Fibroblast of gingiva (primary cell): ENCODE measurements around the gene OR4C3.
"Not testable (repeated sequence)": the region's sequence is repeated elsewhere in the genome, so short reads cannot be mapped to it uniquely, and the experiment has no call there.

Experiments
- DNase-seq: peaks from one replicate; pipeline ENCODE4 v3.0.0-alpha.2; 2011; ENCODE audit warnings: low read depth

Gene OR4C3

DNA sequence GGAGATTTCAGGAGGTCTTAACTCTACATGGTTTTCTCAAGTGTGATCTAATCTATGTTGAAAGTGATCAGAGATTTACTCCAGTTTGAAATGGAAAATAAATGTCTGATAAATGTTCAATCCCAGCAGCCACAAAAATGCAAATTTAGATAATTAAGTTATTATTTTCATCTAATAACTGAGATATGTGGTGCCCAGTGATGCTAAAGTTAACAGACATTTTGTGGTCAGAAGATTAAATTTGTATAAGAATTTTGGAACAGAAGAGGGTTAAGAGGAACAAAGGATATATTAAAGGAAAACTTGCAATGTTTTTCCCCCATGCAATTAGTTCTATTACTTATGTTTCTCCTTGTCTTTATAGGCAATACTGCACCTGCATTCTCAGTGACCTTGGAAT is at the start of gene OR4C3:
TSS of gene OR4C3 (plus strand) at position 301 of the 400 bp plus-strand sequence. CDS start 102 bp downstream, outside the sequence.
- DNase-seq = not testable (repeated sequence)

DNA sequence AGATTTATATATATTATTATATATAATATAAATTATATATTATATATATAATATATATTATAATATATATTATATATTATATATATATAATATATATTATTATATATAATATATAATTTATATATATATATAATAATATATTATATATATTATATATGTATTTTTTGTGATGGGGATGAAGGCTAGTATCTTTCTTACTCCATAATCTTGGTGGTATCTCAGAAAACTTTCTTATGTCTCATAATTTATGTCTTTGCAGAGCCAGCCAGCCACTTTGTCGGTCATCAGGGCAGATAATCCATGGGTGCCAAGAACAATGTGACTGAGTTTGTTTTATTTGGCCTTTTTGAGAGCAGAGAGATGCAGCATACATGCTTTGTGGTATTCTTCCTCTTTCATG is 18.8 kb upstream of the OR4C3 start, which contains the start of gene OR4S1:
TSS of gene OR4S1 (plus strand) at position 301 of the 400 bp plus-strand sequence. CDS start at position 301, 0 bp downstream.
- DNase-seq = no peak

DNA sequence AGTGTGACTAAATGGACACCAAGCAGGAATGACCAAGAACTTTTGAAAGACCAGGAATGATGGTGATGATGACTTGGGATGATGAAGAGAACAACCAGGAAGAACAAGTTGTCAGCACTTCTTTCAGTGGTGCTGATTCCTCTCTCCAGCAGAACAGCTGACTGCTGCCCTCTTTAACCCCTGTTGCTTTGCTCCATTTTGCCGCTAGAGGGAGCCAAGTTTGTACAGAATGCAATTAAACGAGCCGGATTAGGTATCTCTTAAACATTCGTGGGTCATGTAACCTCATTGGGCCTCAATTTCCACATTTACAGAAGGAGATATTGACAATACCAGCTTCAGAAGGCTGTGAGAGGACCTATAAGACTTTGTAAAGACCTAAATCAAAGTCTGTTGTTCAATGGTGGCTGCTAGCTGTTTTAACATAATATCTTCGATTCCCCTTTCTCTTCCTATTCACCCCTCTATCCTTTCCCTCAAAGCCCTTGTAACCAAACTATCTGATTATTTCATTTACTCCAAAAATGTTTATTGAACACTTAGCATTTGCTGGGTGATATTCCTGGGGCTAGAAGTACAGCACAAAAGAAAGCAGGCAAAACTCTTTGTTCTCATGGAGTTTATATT is 16.8 kb upstream of the OR4C3 start:
- no peak for DNase-seq

DNA sequence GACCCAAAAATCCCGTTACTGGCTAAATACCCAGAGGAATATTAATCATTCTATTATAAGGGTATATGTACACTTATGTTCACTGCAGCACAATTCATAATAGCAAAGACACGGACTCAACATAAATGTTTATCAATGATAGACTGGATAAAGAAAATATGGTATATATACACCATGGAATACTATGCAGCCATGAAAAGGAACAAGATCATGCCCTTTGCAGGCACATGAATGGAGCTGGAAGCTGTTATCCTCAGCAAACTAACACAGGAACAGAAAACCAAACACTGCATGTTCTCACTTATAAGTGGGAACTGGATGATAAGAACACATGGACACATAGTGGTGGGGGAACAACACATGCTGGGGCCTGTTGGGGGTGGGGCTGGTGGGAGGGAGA is 11.1 kb upstream of the OR4C3 start:
- not testable (repeated sequence) for DNase-seq

- DNase-seq = not testable (repeated sequence)
Observed at GRCh38 chr11:48319813-48320212, 4.9 kb upstream of the OR4C3 start.

- DNase-seq = no peak
Observed at GRCh38 chr11:48341466-48341865, 16.7 kb downstream of the OR4C3 start.

GRCh38 chr11:48342505-48342904 is 17.8 kb downstream of the OR4C3 start:
- DNase-seq = not testable (repeated sequence)

DNA sequence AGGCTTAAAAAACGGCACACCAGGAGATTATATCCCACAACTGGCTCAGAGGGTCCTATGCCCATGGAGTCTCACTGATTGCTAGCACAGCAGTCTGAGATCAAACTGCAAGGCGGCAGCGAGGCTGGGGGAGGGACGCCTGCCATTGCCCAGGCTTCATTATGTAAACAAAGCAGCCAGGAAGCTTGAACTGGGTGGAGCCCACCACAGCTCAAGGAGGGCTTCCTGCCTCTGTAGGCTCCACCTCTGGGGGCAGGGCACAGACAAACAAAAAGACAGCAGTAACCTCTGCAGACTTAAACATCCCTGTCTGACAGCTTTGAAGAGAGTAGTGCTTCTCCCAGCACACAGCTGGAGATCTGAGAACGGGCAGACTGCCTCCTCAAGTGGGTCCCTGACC is 21.6 kb downstream of the OR4C3 start:
- DNase-seq = not testable (repeated sequence)

GRCh38 chr11:48354013-48354412 is 29.3 kb downstream of the OR4C3 start:
- no peak for DNase-seq

- DNase-seq = no peak
Observed at GRCh38 chr11:48354677-48355076, 30.0 kb downstream of the OR4C3 start.

DNA sequence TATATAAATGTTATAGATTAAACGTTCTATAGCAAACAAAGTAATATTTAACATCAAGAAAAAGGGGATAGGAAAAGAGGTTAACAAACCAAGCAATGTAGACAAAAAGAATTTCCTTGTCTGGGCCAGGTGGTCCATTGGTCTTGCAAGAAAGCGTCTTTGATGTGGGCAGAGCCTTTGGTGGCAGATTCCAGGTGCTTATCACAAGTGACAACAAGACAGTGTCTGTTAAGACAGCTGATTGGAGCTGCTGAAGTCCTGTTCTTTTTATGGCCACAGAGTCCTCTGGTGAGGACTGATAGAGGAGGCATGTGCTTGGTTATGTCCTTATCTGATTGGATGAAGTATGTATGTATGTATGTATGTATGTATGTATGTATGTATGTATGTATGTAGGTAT is 36.6 kb downstream of the OR4C3 start:
- DNase-seq = not testable (repeated sequence)

DNA sequence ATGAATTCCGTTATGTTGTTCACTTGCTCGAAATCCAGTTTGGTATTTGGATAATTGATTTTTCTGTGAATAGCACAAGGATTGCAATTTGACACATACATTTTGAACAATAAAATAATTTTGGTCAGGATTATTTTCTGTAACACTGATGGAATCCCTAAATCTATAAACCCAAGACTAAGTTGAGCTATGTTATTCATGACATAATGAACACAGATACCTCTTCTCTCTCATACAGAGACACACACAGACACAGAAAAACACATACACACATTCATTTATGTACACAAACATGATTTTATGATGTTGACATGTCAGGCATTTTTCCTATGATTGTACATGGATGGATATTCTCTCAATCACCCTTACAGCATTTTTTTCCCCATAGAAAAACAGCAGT is 41.6 kb downstream of the OR4C3 start, which contains the start of gene OR4C5:
TSS of gene OR4C5 (minus strand) at position 101 of the 400 bp plus-strand sequence. CDS start at position 101, 0 bp downstream.
- no peak for DNase-seq
